22Rv1 (cell line): ENCODE results near the gene LMTK2.

Experiments used
- H3K27ac ChIP-seq: fragments of 450-650 bp; 2 replicates; pipeline ENCODE4 v1.5.1; 2017
- ZFX ChIP-seq: fragments of 450-650 bp; IDR thresholded peaks from 2 replicates; pipeline ENCODE4 v1.6.1; 2017; ENCODE audit warnings: antibody characterized with exemption, borderline replicate concordance
- TF ChIP-seq, protein P1 (sequence below): fragments of 450-650 bp; IDR thresholded peaks from 2 replicates; pipeline ENCODE4 v1.5.1; 2017; ENCODE audit warnings: mild to moderate bottlenecking

The LMTK2 gene

DNA sequence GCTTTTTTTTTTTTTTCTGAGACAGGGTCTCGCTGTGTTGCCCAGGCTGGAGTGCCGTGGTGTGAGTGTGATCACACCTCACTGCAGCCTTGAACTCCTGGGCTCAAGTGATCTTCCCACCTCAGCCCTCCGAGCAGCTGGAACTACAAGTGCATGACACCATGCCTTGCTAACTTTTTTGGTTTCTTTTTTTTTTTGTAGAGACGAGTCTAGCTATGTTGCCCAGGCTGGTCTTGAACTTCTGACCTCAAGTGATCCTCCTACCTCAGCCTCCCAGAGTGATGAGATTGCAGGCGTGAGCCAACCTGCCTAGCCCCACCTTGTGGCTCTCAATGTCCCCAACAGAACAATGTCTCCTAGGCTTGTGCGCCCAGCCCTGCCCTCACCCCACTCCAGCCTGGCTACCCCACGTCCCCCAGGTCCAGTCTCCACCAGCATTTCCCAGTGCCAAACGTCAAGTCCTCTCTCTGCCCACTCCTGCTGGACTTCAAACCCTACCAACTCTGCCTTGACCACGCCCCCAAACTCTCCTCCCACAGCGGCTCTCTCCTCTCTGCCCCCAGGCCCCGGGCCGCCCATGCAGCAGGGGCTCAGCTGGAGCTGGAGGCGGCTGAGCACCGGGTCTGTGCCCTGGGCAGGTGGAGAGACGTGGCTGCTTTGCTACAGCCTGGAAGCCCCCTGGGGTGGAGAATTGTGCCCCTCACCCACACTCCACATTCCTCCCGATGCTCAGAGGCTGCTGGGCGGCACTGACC is 123.5 kb downstream of the LMTK2 start:
- TF ChIP-seq ZFX = no peak
- TF ChIP-seq, protein P1, sequence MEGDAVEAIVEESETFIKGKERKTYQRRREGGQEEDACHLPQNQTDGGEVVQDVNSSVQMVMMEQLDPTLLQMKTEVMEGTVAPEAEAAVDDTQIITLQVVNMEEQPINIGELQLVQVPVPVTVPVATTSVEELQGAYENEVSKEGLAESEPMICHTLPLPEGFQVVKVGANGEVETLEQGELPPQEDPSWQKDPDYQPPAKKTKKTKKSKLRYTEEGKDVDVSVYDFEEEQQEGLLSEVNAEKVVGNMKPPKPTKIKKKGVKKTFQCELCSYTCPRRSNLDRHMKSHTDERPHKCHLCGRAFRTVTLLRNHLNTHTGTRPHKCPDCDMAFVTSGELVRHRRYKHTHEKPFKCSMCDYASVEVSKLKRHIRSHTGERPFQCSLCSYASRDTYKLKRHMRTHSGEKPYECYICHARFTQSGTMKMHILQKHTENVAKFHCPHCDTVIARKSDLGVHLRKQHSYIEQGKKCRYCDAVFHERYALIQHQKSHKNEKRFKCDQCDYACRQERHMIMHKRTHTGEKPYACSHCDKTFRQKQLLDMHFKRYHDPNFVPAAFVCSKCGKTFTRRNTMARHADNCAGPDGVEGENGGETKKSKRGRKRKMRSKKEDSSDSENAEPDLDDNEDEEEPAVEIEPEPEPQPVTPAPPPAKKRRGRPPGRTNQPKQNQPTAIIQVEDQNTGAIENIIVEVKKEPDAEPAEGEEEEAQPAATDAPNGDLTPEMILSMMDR = no peak
- H3K27ac ChIP-seq = no peak overlapping the region

- TF ChIP-seq, protein P1 = no peak
- TF ChIP-seq ZFX = no peak
These were observed 124.2 kb downstream of the LMTK2 start for GRCh38 chr7:98230746-98231471.

DNA sequence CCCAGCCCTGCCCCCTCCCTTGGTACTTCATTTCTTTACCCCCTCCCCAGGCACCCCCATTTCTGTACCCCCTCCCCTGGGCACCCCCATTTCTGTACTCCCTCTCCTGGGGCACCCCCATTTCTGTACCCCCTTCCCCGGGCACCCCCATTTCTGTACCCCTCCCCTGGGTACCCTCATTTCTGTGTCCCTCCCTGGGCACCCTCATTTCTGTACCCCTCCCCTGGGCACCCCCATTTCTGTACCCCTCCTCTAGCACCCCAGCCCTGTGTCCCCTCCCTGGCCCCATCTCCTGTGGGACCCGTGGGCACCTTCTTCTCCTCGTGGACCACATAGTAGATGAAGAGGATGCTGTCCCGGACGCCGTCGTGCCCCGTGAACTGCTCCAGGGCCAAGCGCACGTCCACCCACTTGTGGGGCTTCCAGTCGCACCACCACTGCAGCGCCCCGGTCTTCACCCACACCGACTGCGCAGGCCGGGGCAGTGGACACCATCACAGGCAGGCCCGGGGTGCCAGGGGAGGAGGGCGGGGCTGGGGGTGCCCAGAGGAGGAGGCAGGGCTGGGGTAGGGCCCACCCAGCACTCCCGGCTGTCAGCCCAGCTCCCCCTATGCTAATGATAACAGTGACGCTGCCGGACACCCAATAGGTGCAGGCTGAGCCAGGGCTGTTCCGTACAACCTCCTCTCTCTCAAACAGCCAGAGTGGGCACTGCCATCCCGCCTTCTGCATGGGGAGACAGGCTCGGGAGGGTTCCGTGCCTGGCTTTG is 125.0 kb downstream of the LMTK2 start:
- H3K27ac ChIP-seq = no peak overlapping the region
- TF ChIP-seq, protein P1 = no peak
- no peak for TF ChIP-seq ZFX

More at GRCh38 chr7:98230746-98231471, 124.2 kb downstream of the LMTK2 start:
- no peak overlapping the region for H3K27ac ChIP-seq

DNA sequence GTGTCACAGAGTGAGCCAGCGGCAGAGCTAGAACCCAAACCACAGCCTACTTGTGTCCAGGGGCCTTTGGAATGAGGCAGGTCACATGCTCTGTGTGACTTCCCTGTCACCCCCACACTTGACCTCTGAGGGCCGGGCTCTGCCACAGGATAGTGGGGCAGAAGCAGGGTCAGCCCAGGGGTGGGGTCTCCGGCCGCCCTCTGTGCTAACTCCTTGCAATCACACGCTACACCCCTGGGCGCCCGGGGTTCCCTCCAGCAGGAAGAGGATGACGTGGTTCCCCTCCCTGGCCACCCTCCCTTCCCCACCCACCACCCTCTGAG is 125.6 kb downstream of the LMTK2 start:
- no peak for TF ChIP-seq ZFX
- TF ChIP-seq, protein P1 = no peak
- no peak overlapping the region for H3K27ac ChIP-seq

- TF ChIP-seq ZFX = no peak
- TF ChIP-seq, protein P1 = no peak
- no peak overlapping the region for H3K27ac ChIP-seq
These were observed 126.1 kb downstream of the LMTK2 start for GRCh38 chr7:98232799-98233198.

GRCh38 chr7:98233219-98234070 is 126.8 kb downstream of the LMTK2 start:
- TF ChIP-seq, protein P1 = no peak
- H3K27ac ChIP-seq = no peak overlapping the region
